ENCODE data around the gene CENPN. TPM values are rescaled to one million over a fixed set of nuclear protein-coding genes. Genes with fewer than 3 reads are reported as not detected.

CENPN gene
- total RNA-seq, 1 experiment from 2014 or later: 76.7 TPM

GRCh38 chr16:80966617-80967016, 40.4 kb upstream of the CENPN start:
- no peaks in the 10 kb centered on the region for H3K9me2 ChIP-seq (ENCODE audit: insufficient read depth)
- H3K27me3 ChIP-seq (ENCODE audit: insufficient read depth, low read length): no peaks in the 10 kb centered on the region
- ATAC-seq (no peak), DNase-seq (ENCODE audit: low read depth, low spot score) (no peak)
- H2AFZ ChIP-seq (ENCODE audit: low read depth, low read length, poor library complexity, severe bottlenecking): no peak overlapping the region
- no peak overlapping the region for H3K9ac ChIP-seq (ENCODE audit: low read length)
- H3K9me3 ChIP-seq (ENCODE audit: control insufficient read depth in 1 of 2, insufficient read depth in 1 of 2, low read depth in 1 of 2, low read length in 2 of 2): no peaks in the 10 kb centered on the region
- POLR2A ChIA-PET: interaction anchor here (1.4 kb wide), 1 partner anchor 8 kb away, joined by 3 read pairs; no protein-coding TSS in a partner anchor
- no peaks in the 10 kb centered on the region for H3K4me1 ChIP-seq (ENCODE audit: control insufficient read depth in 1 of 2, insufficient read depth in 2 of 2, low read length in 2 of 2)
- CTCF ChIA-PET: interaction anchor here (1.2 kb wide), 1 partner anchor 8 kb away, joined by 4 read pairs; no protein-coding TSS in a partner anchor
- intact Hi-C loops (cut with micrococcal nuclease): no loop called here
- H4K20me1 ChIP-seq (ENCODE audit: insufficient read depth): no peaks in the 10 kb centered on the region
- BruUV-seq (replicated peaks): no TSS peak
- RAD21 ChIA-PET (ENCODE audit: low non-redundant PET in 1 of 2, low total read pairs in 2 of 2, uncharacterized antibody in 2 of 2, unreplicated experiment in 2 of 2): no interaction called here
- H3K4me2 ChIP-seq (ENCODE audit: low read length): no peak overlapping the region
- H3K4me3 ChIP-seq (replicated peaks in 1 of 2; ENCODE audit: low read depth in 1 of 2, low read length in 2 of 2): no peak overlapping the region
- no peak for TF ChIP-seq JUND (IDR thresholded peaks at IDR 0.05)
- TF ChIP-seq FOSL1 (IDR thresholded peaks at IDR 0.05; ENCODE audit: low read depth): no peak
- TF ChIP-seq, protein P1, sequence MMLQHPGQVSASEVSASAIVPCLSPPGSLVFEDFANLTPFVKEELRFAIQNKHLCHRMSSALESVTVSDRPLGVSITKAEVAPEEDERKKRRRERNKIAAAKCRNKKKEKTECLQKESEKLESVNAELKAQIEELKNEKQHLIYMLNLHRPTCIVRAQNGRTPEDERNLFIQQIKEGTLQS (IDR thresholded peaks at IDR 0.05): no peak
- TF ChIP-seq CEBPB (IDR thresholded peaks at IDR 0.05; ENCODE audit: low read depth): no peak
- TF ChIP-seq RAD21 (IDR thresholded peaks at IDR 0.05; ENCODE audit: low read depth): no peak
- TF ChIP-seq POLR2A (IDR thresholded peaks at IDR 0.05; ENCODE audit: borderline replicate concordance, extremely low read depth, insufficient read depth, insufficient read length): no peak
- TF ChIP-seq TCF7L2 (IDR thresholded peaks at IDR 0.05; ENCODE audit: borderline replicate concordance, extremely low read depth, insufficient read depth, insufficient read length): no peak
- TF ChIP-seq EZH2phosphoT487 (IDR thresholded peaks at IDR 0.05; ENCODE audit: borderline replicate concordance): no peak
- TF ChIP-seq SRF (IDR thresholded peaks at IDR 0.05; ENCODE audit: low read depth): no peak
- no peak for TF ChIP-seq CBX3 (IDR thresholded peaks at IDR 0.05; ENCODE audit: low read depth)
- no peaks in the 10 kb centered on the region for H3K79me2 ChIP-seq (ENCODE audit: insufficient read depth, low read length)
- H3K36me3 ChIP-seq (ENCODE audit: control insufficient read depth in 1 of 2, insufficient read depth in 2 of 2, low read length in 2 of 2): no peaks in the 10 kb centered on the region
- no peak overlapping the region for H3K27ac ChIP-seq (ENCODE audit: low read depth, low read length)

- Histone ChIP-seq H3K9me2 (ENCODE audit: insufficient read depth) (no peaks in the 10 kb centered on the region), H3K9me3 (ENCODE audit: control insufficient read depth in 1 of 2, insufficient read depth in 1 of 2, low read depth in 1 of 2, low read length in 2 of 2) (no peaks in the 10 kb centered on the region), H2AFZ (ENCODE audit: low read depth, low read length, poor library complexity, severe bottlenecking) (no peak overlapping the region), H3K9ac (ENCODE audit: low read length) (no peak overlapping the region), H3K27me3 (ENCODE audit: insufficient read depth, low read length) (no peaks in the 10 kb centered on the region), H3K4me2 (ENCODE audit: low read length) (no peak overlapping the region), H3K4me1 (ENCODE audit: control insufficient read depth in 1 of 2, insufficient read depth in 2 of 2, low read length in 2 of 2) (no peaks in the 10 kb centered on the region), H3K27ac (ENCODE audit: low read depth, low read length) (no peak overlapping the region), H3K4me3 (replicated peaks in 1 of 2; ENCODE audit: low read depth in 1 of 2, low read length in 2 of 2) (no peak overlapping the region), H3K36me3 (ENCODE audit: control insufficient read depth in 1 of 2, insufficient read depth in 2 of 2, low read length in 2 of 2) (no peaks in the 10 kb centered on the region), H3K79me2 (ENCODE audit: insufficient read depth, low read length) (no peaks in the 10 kb centered on the region), H4K20me1 (ENCODE audit: insufficient read depth) (no peaks in the 10 kb centered on the region)
- intact Hi-C loops (cut with micrococcal nuclease): no loop called here
- ATAC-seq (no peak), DNase-seq (ENCODE audit: low read depth, low spot score) (no peak)
- POLR2A ChIA-PET: no interaction called here
- CTCF ChIA-PET: no interaction called here
- no TSS peak for BruUV-seq (replicated peaks)
- RAD21 ChIA-PET (ENCODE audit: low non-redundant PET in 1 of 2, low total read pairs in 2 of 2, uncharacterized antibody in 2 of 2, unreplicated experiment in 2 of 2): no interaction called here
- TF ChIP-seq ELF1 (IDR thresholded peaks at IDR 0.05; ENCODE audit: borderline replicate concordance, low read depth) (no peak), TCF7L2 (IDR thresholded peaks at IDR 0.05; ENCODE audit: borderline replicate concordance, extremely low read depth, insufficient read depth, insufficient read length) (no peak), YY1 (IDR thresholded peaks at IDR 0.05; ENCODE audit: extremely low read depth, insufficient replicate concordance, low read depth, low read length) (no peak), ZFX (IDR thresholded peaks at IDR 0.05) (no peak), JUND (IDR thresholded peaks at IDR 0.05) (no peak), EGR1 (IDR thresholded peaks at IDR 0.05; ENCODE audit: low read depth) (no peak), CEBPB (IDR thresholded peaks at IDR 0.05; ENCODE audit: low read depth) (no peak), FOSL1 (IDR thresholded peaks at IDR 0.05; ENCODE audit: low read depth) (no peak)
- TF ChIP-seq, protein P2, sequence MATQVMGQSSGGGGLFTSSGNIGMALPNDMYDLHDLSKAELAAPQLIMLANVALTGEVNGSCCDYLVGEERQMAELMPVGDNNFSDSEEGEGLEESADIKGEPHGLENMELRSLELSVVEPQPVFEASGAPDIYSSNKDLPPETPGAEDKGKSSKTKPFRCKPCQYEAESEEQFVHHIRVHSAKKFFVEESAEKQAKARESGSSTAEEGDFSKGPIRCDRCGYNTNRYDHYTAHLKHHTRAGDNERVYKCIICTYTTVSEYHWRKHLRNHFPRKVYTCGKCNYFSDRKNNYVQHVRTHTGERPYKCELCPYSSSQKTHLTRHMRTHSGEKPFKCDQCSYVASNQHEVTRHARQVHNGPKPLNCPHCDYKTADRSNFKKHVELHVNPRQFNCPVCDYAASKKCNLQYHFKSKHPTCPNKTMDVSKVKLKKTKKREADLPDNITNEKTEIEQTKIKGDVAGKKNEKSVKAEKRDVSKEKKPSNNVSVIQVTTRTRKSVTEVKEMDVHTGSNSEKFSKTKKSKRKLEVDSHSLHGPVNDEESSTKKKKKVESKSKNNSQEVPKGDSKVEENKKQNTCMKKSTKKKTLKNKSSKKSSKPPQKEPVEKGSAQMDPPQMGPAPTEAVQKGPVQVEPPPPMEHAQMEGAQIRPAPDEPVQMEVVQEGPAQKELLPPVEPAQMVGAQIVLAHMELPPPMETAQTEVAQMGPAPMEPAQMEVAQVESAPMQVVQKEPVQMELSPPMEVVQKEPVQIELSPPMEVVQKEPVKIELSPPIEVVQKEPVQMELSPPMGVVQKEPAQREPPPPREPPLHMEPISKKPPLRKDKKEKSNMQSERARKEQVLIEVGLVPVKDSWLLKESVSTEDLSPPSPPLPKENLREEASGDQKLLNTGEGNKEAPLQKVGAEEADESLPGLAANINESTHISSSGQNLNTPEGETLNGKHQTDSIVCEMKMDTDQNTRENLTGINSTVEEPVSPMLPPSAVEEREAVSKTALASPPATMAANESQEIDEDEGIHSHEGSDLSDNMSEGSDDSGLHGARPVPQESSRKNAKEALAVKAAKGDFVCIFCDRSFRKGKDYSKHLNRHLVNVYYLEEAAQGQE (IDR thresholded peaks at IDR 0.05; ENCODE audit: low read depth): no peak
- TF ChIP-seq, protein P3, sequence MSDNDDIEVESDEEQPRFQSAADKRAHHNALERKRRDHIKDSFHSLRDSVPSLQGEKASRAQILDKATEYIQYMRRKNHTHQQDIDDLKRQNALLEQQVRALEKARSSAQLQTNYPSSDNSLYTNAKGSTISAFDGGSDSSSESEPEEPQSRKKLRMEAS (IDR thresholded peaks at IDR 0.05): no peak
These were observed 38.5 kb upstream of the CENPN start for GRCh38 chr16:80968386-80969113.
